Vagina (tissue), 2 donors: ENCODE results near the gene CNPY3.

Experiments used
- CTCF ChIP-seq, 3 experiments: fragments of 450-650 bp in 2 of 3; fragments of 200-600 bp in 1 of 3; sonication (generic) in 1 of 3; IDR thresholded peaks; one replicate each; pipeline ENCODE4 v1.5.1; 2017 to 2019; ENCODE audit warnings: antibody characterized with exemption in 3 of 3, mild to moderate bottlenecking in 2 of 3, moderate library complexity in 2 of 3
- POLR2A ChIP-seq, 2 donors: fragments of 450-650 bp; IDR thresholded peaks; one replicate each; pipeline ENCODE4 v1.6.1; 2017; ENCODE audit warnings: antibody characterized with exemption in 2 of 2, mild to moderate bottlenecking in 2 of 2, moderate library complexity in 2 of 2

- TF ChIP-seq CTCF (IDR thresholded peaks at IDR 0.05): no peak
- no peak for TF ChIP-seq POLR2A (IDR thresholded peaks at IDR 0.05)
Observed at GRCh38 chr6:42885702-42886101, 43.6 kb upstream of the CNPY3 start.
